Stimulated activated CD4-positive, alpha-beta T cell treated with anti-CD3 and anti-CD28 coated beads, Interleukin-1b, Interleukin-23, amount 100 ng/mL, for 48 hours (primary cell): Measurements from ENCODE around the gene KCNK4.

Experiments used
- DNase-seq: peaks from one replicate; pipeline ENCODE4 v3.0.0-alpha.2; 2020

Gene KCNK4

DNA sequence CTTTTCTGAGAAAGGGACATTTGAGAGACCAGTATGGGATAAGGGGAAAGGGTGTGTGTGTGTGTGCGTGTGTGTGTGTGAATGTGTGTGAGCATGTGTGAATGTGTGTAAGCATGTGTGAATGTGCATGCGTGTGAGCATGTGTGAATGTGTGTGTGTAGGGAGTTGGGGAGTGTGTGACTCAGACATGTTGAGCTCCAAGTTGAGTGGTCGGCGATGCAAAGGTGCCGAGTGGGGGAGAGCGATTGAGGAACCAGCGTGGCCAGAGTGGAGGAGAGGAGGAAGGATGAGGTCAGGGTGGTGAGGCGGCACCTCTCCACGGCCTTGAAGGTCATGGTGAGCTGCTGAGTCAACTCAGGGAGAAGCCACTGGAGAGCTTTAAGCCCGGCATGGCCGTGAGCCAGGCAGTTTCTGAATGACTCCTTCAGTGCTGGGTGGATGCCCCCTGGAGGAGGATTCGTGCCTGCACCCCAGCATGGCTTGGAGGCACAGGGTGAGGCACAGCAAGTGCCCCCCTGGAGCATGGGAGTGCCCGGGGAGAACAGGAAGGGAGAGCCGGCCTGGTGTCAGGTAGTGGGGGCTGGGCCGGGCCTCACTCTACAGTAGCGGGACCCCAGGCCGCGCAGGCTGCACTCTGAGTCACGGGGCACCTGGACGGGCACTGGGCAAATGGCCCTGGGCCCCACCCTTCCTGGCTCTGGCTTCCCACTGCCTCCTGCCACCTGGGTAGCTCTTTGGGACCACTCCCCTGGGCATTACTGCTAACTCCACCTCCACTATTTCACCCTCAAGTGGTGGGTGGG is 40.7 kb downstream of the KCNK4 start:
- DNase-seq = peak; percentile 84

DNA sequence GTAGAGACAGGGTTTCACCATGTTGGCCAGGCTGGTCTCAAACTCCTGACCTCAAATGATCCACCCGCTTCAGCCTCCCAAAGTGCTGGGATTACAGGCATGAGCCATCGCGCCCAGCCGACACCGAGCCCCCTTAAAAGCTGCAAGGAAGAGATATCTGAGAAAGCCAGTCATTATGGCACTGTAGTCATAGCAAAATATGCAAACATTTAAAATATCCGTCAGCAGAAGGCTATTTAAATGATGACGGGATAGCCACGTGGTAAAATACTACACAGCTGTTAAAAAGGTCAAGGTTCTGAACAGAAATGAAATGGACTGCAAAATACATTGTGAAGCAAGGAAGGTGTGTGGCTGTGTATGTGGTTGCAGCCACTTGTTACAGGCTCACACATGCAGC is 42.5 kb downstream of the KCNK4 start:
- no peak for DNase-seq

DNA sequence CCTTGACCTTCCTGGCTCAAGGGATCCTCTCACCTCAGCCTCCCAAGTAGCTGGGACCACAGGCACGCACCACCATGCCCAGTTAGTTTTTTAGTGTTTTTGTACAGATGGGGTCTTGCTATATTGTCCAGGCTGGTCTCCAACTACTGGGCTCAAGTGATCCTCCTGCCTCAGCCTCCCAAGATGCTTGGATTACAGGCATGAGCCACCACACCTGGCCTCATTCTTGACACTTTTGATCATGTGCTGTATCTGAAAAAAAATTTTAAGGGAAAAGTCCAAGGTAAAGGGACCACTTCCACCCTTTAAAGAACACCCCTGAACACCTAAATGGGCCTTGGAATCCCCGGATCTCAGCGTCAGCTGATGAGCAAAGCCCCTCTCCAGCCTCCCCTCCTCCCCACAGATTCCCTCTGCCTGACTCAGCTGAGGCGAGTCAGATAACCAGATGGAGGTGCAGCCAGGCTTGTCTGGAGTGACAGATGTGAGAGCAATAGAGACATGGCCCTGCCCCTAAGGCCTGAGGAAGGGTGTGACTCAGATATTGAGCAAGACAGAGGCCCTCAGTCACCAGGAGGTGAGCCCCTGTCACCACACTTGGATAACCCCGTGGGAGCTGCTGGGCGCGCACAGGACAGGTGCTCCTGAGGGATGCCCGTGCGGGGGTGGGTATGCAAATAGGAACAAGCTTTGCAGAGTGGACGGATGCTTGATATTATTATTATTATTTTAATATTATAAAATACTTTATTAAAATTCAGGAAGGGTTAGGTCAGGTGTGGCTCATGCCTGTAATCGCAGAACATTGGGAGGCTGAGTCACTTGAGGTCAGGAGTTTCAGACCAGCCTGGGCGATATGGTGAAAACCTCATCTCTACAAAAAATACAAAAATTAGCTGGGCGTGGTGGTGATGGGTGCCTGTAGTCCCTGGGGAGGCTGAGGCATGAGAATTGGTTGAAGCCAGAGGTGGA is 43.9 kb downstream of the KCNK4 start:
- DNase-seq = peak; percentile 80

DNA sequence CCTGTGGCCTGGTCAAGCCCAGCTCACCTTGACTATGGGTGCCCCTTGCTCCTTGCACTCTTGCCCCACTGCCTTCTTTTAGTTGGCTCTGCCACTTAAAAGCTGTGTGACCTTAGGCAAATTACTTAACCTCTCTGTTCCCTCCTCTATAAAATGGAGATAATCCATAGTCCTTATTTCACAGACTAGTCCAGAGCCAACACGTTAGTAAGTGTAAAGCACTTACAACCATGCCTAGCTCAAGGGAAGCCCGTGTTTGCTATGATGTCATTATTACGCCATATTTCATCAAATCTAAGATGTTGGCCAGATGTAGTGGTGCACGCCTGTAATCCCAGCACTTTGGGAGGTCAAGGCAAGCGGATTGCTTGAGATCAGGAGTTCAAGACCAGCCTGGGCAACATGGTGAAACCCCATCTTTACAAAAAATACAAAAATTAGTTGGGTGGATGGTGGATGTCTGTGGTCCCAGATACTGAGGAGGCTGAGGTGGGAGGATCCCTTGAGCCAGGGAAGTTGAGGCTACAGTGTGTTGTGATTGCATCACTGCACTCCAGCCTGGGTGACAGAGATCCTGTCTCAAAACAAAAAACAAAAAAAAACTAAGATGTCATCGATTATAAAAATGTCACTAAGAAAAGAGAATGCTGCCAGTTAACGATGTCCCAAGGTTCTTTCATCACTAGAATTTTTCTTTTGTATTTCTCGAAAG is 46.6 kb downstream of the KCNK4 start:
- no peak for DNase-seq

DNA sequence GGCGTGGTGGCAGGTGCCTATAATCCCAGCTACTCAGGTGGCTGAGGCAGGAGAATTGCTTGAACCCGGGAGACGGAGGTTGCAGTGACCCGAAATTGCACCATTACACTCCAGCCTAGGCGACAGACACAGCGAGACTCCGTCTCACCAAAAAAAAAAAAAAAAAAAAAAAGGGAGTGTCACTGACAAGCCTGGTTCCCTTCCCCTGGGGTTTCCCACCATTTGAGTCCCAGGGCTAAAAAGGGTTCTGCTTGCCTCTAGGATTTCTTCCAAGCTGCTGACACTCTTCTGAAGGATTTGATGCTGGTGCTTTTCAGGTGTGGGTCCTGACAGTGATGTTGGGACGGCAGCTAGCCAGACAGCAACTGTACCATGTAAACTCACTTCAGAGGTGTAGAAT is 47.6 kb downstream of the KCNK4 start:
- DNase-seq = no peak

DNA sequence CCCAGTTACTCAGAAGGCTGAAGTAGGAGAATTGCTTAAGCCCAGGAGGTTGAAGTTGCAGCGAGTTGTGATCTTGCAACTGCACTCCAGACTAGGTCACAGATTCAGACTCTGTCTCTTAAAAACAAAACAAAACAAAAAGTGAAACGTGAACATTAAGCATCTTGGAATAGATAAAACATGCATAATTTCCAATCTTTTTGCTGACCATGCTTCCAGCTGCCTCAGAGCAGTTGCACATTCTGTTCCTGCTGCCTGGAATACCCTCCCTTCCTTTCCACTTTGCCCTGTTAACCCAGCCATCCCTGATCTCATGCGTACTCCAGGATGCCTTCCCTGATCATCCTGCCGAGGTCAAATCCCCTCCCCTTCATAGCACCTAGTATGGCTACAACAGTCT is 48.2 kb downstream of the KCNK4 start:
- no peak for DNase-seq

DNA sequence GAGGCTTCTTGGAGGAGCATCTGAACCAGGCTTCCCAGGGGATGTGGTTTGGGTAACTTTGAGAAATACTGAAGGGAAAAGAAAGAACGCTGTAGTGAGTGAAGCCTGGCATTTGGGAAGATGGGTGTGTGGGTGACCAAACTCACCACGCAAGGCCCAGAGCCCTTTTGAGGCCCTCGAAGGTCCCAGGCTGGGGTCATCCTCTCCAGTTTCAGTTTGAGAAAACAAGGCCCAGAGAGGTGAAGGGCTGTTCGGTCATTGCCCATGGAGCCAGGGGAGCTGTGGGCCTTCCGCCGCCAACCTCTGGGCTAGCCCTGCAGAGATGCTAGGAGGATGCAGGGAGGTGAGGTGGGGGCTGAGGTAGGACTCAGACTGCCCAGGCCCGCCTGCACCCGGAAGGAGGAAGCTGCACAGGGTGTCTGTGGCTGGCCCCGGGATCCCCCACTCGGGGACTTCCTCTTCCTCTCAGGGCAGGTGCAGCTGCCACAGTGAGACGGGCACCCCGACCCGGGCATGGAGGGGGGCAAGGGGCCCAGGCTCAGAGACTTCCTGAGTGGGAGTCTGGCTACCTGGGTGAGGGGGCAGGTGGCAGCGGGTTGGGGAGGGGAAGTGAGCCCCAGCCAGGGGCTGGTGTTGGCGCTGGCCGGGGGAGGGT is 48.8 kb downstream of the KCNK4 start, which contains the start of gene CCDC88B:
Gene CCDC88B, plus strand, starts transcription at position 451 of the 655 bp plus-strand sequence. Its CDS starts 63 bp downstream, at position 514.
- DNase-seq = peak; percentile 85

DNA sequence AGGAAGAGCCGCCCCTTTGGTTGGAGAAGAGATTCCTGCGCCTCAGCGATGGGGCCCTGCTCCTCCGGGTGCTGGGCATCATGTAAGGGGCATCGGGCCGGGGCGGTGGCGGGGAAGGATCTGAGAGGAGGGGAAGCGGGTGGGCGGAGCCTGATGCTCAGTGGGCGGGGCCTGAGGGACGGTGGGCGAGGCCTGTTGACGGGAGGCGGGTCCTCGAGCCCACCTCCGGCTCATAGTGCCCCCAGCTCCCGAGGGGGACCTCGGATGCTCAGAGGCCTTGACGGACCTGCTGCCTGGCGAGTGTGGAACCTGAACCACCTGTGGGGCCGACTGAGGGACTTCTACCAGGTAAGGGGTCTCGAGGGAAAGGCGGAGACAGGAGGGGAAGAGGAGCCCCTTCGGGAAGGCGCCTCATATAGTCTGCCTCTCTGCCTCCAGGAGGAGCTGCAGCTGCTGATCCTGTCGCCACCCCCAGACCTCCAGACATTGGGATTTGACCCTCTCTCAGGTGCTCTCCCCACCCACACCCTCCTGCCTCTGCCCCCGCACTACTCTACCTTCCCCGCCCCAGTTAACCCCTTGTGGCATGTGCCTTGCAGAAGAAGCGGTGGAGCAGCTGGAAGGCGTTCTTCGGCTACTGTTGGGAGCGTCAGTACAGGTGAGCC is 49.7 kb downstream of the KCNK4 start:
- DNase-seq = peak; percentile 81

DNA sequence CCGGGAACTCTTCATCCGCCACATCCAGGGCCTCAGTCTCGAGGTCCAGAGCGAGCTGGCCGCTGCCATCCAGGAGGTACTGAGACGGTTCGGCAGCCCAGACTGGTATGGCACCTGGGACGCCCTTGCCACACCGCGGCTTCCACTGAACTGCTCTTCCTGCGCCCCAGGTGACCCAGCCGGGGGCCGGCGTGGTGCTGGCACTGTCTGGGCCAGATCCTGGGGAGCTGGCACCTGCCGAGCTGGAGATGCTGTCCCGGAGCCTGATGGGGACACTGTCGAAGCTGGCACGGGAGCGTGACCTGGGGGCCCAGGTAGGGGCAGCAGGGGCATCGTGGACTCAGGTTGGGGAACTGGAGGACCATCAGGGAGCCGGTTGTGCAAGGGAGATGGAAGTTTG is 50.3 kb downstream of the KCNK4 start:
- no peak for DNase-seq

DNA sequence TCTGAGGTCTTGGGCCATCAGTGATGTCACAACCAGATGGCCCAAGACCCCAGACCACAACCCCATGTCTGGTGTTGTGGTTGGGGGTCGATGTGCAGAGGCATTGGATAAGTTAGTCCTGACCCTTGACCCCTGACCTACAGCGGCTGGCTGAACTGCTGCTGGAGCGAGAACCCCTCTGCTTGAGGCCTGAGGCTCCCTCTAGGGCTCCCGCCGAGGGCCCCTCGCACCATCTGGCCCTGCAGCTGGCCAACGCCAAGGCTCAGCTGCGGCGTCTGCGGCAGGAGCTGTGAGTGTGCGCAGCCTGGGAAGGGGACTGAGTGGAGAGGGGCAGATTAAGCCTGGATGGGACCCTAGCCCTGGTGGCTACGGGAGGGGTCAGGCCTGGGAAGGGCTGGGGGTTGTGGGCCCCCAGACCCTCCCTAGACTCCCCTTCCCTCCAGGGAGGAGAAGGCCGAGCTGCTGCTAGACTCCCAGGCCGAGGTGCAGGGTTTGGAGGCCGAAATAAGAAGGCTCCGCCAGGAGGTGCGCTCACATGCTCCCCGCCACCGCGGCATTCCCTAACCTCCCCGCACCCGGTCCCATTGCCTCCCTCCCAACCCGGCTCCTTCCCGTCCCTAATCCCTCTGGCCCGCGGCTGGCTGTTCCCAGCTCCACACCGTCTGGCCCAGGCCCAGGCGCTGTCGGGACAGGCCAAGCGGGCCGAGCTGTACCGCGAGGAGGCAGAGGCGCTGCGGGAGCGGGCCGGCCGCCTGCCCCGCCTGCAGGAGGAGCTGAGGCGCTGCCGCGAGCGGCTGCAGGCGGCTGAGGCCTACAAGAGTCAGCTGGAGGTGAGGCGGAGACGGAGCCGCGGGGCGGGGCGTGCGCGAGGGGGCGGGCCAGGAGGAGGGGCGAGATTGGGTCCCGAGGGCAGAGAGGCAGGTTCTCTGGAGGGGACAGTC is 51.0 kb downstream of the KCNK4 start:
- DNase-seq = peak; percentile 93

DNA sequence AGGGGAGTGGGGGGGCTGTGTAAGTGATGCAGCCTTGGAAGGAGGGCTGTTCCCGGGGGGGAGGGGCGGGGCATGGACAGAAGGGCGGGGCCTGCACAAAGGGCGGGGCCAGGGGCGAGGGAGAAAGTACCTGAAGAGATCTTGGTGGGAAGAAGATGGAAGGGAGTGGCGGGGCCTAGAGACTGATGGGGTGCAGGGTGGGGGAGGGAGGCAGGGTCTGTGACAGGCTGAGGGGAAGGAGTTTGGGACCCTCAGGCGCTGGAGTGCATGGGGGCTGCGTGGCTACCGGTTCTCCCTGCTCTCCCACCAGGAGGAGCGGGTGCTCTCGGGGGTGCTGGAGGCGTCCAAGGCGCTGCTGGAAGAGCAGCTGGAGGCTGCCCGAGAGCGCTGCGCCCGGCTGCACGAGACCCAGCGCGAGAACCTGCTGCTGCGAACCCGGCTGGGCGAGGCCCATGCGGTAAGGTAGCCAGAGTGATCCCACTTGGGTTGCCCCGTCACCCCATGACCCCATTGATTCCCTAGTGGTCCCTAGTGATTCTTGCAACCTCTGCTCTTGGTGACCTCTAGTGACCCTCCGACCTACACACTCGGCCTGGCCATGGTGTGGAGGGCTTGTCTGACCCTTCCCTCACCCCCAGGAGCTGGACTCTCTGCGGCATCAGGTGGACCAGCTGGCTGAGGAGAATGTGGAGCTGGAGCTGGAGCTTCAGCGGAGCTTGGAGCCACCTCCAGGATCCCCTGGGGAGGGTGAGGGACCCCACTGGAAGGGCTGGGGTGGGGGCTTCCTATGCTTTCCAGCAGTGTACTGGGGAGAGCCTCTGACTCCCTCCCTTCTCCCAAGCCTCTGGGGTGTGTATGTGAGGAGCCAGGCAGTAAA is 52.0 kb downstream of the KCNK4 start:
- no peak for DNase-seq

DNA sequence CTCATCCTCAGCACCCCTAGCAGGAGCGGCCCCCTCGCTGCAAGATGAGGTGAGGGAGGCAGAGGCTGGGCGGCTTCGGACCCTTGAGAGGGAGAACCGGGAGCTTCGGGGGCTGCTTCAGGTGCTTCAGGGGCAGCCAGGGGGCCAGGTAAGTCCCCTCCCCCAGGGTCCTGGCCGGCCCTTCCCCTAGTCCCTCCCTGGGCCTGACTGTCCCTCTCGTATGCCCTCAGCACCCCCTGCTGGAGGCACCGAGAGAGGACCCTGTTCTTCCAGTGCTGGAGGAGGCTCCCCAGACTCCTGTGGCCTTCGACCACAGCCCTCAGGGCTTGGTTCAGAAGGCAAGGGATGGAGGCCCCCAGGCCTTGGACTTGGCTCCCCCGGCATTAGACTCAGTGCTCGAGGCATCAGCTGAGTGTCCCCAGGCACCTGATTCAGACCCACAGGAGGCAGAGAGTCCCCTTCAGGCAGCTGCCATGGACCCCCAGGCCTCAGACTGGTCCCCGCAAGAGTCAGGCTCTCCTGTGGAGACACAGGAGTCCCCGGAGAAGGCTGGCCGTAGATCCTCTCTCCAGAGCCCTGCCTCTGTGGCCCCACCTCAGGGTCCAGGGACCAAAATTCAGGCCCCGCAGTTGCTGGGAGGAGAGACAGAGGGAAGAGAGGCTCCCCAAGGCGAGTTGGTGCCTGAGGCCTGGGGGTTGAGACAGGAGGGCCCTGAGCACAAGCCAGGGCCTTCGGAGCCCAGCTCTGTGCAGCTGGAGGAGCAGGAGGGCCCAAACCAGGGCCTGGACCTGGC is 52.9 kb downstream of the KCNK4 start:
- no peak for DNase-seq

DNA sequence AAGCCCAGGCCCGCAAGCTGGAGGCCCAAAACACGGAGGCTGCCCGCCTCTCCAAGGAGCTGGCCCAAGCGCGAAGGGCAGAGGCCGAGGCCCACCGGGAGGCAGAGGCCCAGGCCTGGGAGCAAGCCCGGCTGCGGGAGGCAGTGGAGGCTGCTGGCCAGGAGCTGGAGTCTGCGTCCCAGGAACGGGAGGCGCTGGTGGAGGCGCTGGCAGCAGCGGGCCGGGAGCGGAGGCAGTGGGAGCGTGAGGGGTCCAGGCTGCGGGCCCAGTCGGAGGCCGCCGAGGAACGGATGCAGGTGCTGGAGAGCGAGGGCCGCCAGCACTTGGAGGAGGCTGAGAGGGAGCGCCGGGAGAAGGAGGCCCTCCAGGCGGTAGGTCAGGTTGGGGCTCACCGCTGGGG is 53.7 kb downstream of the KCNK4 start:
- DNase-seq = no peak

DNA sequence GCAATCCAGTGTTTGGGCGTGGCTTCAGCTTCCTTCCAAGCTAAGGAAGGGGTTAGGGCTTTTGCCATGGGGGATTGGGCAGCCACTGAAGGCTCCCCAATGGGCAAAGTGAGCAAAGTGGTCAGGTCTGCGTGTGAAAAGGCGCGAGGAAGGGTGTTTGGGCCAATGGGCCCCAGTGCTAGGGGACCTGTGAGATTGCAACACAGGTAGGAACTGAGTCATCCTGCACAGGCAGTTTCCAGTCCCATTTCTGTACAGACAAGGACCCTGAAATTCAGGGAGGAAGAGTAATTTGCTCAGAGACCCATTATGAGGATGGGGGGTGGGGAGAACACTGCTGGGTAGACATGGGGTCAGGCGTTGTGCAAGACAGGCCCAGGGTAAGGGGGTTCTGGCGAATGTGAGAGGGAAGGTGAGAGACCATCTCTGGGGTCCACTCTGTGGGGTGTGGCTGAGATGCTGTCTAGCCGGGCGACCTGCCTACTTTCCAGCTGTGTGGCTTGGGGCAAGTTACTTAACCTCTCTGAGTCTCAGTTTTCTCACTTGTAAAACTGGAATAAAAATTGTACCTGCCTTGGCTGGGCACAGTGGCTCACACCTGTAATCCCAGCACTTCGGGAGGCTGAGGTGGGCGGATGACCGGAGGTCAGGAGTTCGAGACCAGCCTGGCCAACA is 56.2 kb downstream of the KCNK4 start:
- no peak for DNase-seq

DNA sequence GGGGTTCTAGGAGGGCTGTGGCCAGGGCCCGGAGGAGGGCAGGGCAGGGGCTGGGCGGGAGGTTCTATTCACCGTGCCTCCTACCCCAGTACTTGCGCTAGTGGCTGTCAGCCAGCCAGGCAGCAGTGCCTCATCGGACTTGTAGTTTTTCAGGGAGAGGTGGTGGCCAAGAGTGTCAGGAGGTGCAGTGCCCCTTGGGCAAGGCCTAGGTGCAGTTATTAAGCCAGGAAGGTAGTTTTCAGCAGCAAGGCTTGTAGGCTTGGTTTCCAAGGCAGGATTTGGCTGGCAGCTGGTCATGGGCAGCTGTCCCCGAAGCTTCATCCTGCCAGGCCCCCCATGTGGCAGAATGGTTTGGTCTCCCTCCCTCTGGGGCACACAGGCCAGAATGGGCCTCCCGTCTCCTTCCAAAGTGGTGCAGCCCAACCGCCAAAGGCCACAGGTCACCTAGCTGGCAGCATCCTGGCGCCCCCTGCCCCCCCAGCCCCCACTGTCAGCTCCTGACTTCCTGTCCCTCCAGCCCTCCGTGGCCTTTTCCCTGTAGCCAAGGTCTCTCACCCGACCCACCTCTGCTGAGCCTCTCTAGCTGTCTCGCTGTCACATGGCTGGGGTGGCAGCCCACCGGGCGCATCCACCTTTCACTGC is 57.4 kb downstream of the KCNK4 start:
- DNase-seq = no peak

DNA sequence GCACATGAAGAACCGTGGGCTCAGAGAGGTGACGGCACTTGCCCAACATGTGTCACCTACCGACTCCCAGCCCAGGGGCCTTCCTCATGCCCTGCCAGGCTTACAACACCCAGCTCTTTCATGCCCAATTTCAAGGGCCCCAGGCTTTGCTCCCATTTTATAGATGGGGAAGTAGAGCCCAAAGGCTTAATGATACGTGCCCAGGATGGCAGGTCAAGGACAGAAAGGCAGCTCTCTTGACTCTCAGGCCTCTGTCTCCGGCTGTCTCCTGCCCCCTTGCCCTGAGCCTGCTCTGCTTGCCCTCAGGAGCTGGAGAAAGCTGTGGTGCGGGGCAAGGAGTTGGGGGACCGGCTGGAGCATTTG is 57.9 kb downstream of the KCNK4 start:
- DNase-seq = no peak

DNA sequence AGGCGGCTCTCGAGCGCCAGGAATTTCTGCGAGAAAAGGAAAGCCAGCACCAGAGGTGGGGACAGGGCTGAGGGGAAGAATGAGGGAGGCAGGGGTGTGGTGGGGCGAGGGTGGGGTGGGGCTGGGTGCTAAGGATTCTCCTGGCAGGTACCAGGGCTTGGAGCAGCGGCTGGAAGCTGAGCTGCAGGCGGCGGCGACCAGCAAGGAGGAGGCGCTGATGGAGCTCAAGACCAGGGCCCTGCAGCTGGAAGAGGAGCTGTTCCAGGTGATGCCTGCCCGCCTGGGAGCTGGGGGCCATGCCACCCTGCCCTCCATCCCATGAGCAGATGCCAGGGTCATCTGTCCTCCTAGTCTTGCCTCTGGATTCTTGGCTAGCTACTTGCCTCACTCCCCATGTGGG is 58.3 kb downstream of the KCNK4 start:
- DNase-seq = no peak
